GM06990 (cell line): ENCODE measurements around the gene GJC2.
"Not testable (repeated sequence)": the region's sequence is repeated elsewhere in the genome, so short reads cannot be mapped to it uniquely, and the experiment has no call there.

Experiments used
- DNase-seq: peaks from one replicate; pipeline ENCODE4 v3.0.0-alpha.2; 2011; ENCODE audit not compliant: insufficient read length; ENCODE audit errors: extremely low read depth
- H3K27me3 ChIP-seq: replicated peaks from 2 replicates; pipeline ENCODE4 v1.6.0; 2011; ENCODE audit warnings: low read length; ENCODE audit not compliant: control insufficient read depth, insufficient read depth
- H3K36me3 ChIP-seq: 2 replicates; pipeline ENCODE4 v1.5.1; 2011; ENCODE audit warnings: low read length; ENCODE audit not compliant: control insufficient read depth, insufficient read depth
- H3K4me3 ChIP-seq: replicated peaks from 2 replicates; pipeline ENCODE4 v1.5.1; 2011; ENCODE audit warnings: low read depth, mild to moderate bottlenecking, control low read depth, low read length
- TF ChIP-seq, protein P1 (sequence below): IDR thresholded peaks from 2 replicates; pipeline ENCODE4 v1.5.1; 2011; ENCODE audit warnings: low read length, control low read depth, mild to moderate bottlenecking, inconsistent platforms; ENCODE audit not compliant: insufficient read depth, poor library complexity, severe bottlenecking

The GJC2 gene

DNA sequence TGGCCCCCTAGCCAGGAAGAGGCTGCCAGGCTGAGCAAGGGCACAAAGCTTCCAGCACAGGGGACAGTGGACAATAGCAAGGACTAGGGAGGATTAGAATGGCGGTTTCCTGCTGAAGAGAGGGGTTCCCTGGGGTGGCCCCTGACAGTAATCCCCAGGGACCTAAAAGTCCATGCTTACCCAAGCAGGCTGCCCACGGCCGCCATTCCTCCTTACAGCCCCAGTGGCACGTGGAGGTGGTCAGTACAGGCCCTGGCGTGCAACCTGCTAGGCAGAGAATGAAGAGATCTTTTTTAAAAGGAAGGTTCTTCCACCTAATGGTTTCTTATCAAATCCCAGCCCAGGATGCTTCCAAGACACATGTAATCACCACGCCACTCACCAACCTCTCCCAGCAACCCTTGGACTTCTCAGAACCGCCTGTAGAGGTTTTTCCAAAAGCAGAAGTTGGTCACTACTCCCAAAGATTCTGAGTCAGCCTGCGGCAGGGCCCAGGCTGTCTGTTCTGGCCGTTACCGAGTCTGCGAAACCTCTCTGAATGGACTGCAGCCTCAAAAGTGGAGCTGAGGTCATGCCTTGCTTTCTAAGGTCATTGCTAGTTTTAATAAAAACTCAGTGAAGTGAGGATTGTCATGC is 41.6 kb upstream of the GJC2 start:
- H3K36me3 ChIP-seq = peaks cover 15% of the 10 kb centered on the region
- DNase-seq = no peak
- TF ChIP-seq, protein P1, sequence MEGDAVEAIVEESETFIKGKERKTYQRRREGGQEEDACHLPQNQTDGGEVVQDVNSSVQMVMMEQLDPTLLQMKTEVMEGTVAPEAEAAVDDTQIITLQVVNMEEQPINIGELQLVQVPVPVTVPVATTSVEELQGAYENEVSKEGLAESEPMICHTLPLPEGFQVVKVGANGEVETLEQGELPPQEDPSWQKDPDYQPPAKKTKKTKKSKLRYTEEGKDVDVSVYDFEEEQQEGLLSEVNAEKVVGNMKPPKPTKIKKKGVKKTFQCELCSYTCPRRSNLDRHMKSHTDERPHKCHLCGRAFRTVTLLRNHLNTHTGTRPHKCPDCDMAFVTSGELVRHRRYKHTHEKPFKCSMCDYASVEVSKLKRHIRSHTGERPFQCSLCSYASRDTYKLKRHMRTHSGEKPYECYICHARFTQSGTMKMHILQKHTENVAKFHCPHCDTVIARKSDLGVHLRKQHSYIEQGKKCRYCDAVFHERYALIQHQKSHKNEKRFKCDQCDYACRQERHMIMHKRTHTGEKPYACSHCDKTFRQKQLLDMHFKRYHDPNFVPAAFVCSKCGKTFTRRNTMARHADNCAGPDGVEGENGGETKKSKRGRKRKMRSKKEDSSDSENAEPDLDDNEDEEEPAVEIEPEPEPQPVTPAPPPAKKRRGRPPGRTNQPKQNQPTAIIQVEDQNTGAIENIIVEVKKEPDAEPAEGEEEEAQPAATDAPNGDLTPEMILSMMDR = no peak
- H3K4me3 ChIP-seq = peak overlapping the region; percentile 99
- H3K27me3 ChIP-seq = no peaks in the 10 kb centered on the region

DNA sequence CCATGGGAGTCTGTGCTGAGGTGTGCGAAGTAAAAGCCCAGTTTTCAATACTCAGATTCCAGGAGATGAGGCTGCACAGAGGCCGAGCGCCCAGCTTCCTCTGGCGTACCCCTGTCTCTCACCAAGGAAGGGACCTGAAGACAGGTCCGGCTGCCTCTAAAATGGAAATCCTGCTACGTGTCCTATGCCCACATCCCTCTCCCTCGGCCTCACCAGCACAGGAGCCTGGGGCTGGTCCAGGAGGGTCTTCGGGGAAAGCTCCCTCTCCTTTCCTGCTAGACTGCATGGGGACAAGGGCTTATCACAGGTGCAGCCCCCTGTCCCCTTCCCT is 41.0 kb upstream of the GJC2 start:
- Histone ChIP-seq H3K27me3 (no peaks in the 10 kb centered on the region), H3K4me3 (peak overlapping the region; percentile 99), H3K36me3 (peaks cover 15% of the 10 kb centered on the region)
- no peak for DNase-seq
- TF ChIP-seq, protein P1 = no peak

DNA sequence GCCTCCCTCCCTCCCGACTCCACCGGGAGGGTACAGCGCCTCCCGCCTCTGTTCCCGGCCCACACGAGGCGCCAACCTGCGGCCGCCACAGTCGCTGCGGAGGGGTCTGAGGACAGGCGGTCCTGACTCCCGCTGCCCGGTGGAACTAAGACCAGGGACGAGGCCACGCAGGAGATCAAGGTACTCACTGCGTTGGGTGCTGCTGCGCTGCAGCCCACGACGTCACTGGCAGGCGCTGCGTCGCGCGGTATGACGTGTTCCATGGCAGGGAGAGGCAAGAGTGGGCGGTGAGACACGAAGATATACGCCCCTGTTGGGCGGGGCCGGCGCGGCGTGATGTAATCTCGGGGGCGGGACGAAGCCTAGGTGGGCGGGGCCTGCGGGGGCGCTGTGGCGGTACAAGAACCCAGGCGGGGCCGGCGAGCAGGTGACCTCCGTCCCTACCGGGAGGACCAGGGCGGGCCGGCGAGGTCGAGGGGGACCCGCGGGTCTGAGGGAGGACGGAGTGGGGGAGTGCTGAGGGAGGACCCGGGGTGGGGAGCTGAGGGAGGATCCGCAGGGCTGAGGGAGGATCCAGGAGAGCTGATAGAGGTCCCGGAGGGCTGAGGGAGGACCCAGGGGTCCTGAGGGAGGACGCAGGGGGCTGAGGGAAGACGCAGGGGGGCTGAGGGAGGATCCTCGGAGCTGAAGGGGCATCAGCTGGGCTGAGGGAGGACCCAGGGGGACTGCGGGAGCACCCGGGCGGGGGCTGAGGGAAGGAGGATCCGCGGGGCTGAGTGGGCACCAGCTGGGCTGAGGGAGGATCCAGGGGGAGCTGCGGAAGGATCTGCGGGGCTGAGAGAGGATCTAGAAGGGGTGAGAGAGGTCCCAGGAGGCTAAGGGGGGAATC is 40.4 kb upstream of the GJC2 start, which contains the start of gene MRPL55:
Gene MRPL55, minus strand, starts transcription at position 227 of the 889 bp plus-strand sequence. CDS start 1,039 bp downstream, outside the sequence.
- DNase-seq = peak; percentile 98
- Histone ChIP-seq H3K27me3 (no peaks in the 10 kb centered on the region), H3K4me3 (peak within 1 kb of the TSS; percentile 99), H3K36me3 (peaks cover 15% of the 10 kb centered on the region)
- TF ChIP-seq, protein P1 = peak; percentile 5

DNA sequence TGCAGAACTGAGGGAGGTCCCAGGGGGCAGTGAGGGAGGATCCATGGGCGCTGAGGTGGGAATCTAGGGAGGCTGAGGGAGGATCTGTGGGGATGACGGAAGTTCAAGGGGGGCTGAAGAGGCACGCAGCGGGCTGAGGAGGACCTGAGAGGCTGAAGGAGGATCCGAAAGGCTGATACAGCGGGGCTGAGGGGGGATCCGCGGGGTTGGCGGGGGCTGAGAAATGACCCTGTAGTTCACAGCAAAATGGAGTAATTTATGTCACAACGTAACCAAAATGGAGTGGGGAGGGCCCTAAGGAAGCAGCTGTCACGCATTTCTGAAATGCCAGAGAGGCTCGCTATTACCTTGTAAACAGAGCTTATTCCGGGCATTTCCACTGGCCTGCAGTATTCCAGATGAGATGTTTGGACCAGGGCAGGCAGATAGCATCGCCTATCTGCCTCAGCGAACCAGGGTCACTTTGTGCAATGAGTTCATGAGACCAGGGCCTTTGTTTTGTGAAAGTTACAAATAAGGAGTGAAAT is 39.7 kb upstream of the GJC2 start:
- no peaks in the 10 kb centered on the region for H3K27me3 ChIP-seq
- no peak for DNase-seq
- peaks cover 15% of the 10 kb centered on the region for H3K36me3 ChIP-seq
- peak overlapping the region; percentile 99 for H3K4me3 ChIP-seq
- TF ChIP-seq, protein P1 = no peak

DNA sequence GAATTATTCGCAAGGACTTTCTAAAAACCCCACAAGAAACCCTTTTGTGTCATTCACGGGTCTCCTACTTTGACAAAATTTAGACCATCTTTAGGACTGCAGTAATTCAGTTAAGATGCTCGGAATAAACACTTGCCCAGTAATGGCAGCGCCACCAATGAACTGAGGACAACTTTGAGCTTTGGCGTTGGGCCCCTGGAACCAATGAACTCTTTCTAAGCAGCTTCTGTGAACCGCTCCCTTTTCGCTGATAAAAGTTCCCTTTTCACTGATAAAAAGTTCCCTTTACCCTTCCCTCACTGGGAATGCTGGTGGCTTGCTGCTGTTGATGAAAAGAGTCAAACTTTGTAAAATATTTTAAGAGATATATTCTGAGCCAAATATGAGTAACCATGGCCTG is 39.2 kb upstream of the GJC2 start:
- H3K4me3 ChIP-seq = no peak overlapping the region
- TF ChIP-seq, protein P1 = no peak
- peaks cover 15% of the 10 kb centered on the region for H3K36me3 ChIP-seq
- DNase-seq = no peak
- H3K27me3 ChIP-seq = no peaks in the 10 kb centered on the region

DNA sequence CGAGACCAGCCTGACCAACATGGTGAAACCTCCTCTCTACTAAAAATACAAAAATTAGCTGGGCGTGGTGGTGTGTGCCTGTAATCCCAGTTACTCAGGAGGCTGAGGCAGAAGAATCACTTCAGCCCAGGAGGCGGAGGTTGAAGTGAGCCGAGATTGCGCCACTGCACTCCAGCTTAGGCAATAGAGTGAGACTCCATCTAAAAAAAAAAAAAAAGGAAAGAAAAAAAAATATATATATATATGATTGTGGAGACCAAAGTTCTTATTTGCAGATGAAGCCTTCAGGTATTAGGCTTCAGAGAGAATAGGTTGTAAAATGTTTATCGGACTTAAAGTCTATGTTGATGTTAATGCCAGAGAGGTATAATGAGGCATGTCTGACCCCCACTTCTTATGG is 38.4 kb upstream of the GJC2 start:
- not testable (repeated sequence) for DNase-seq, H3K36me3 ChIP-seq

More for the DNA sequence above, 38.4 kb upstream of the GJC2 start:
- H3K4me3 ChIP-seq, H3K27me3 ChIP-seq: not testable (repeated sequence)
